ENCODE measurements around the gene SLC51A. TPM values are rescaled to one million over a fixed set of nuclear protein-coding genes. Genes with fewer than 3 reads are reported as not detected.
"Not testable (repeated sequence)": the region's sequence is repeated elsewhere in the genome, so short reads cannot be mapped to it uniquely, and the experiment has no call there.

The SLC51A gene
- total RNA-seq, 1 experiment from 2014 or later: not detected

DNA sequence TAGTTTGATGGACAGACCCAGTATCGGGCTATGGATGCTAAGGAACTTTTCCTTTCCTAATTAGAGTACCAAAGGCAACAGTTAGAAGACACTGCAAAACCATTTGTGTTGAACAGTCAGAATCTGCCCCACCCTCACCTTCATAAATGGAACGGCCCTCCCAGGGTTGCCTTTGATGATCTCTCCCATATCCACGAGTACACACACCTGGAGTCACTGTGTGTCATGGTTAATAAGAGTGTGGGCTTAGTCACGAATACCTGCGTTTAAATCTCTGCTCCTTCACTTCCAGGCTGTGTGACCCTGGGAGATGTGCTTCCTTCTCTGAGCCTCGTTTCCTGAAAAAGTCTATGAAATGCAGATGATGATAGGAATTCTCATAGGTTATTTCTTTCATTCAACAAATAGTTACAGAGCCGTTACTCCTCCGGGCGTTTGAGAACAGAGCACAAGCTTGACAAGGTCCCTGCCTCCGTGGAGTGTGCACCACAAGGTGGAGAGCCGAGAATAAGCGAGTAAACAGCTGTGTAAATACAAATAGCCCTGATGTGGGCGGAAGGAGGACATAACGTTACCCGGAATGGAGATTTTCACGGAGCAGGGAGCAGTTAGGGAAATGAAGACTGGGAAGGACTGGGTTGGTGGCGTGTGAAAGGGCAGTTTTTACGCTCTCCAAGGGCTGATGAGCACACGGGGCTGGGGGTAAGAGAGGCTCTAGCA, 6.7 kb downstream of the SLC51A start:
- H3K9me3 ChIP-seq: no peaks in the 10 kb centered on the region
- no peaks in the 10 kb centered on the region for H3K27me3 ChIP-seq
- no peaks in the 10 kb centered on the region for H3K36me3 ChIP-seq
- DNase-seq: no peak
- H3K4me3 ChIP-seq: no peak overlapping the region

DNA sequence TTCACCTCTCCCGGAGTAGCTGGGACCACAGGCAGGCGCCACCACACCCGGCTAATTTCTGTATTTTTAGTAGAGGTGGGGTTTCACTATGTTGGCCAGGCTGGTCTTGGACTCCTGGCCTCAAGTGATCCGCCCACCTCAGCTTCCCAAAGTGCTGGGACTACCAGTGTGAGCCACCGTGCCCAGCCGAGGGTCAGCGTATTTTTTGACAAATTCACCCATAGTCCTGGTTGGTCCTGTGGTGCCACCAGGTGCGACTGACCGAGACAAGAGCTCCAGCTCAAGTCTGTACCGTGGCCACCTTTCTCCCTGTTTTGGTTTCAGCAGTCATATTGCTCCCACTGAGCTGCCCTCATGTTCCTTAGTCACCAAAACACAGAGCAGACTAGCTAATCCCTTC, 8.8 kb downstream of the SLC51A start:
- no peaks in the 10 kb centered on the region for H3K9me3 ChIP-seq
- no peak overlapping the region for H3K4me3 ChIP-seq
- DNase-seq: no peak
- H3K27me3 ChIP-seq: no peaks in the 10 kb centered on the region
- H3K36me3 ChIP-seq: no peaks in the 10 kb centered on the region

DNA sequence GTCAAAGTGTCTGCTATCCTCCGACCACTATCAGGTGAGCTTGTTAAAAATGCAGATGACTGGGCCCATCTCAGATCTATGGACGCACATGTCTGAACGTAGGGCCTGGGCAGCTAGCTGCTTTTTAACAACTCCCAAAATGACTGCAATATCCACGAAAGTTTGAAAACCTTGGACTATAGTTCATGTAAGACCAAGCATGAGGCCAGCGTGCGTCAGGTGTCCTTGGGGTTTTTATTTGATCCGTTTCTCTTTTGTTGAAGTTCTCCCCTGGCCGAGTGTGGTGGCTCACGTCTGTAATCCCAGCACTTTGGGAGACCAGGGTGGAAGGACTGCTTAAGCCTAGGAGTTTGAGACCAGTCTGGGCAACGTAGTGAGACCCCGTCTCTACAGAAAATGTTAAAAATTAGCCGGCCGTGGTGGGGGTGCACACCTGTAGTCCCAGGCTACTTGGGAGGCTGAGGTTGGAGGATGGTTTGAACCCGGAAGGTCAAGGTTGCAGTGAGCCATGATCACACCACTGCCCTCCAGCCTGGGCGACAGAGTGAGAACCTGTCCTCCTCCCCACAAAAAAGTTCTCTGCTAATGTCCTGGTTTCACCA, 9.5 kb downstream of the SLC51A start:
- H3K9me3 ChIP-seq: no peaks in the 10 kb centered on the region
- no peaks in the 10 kb centered on the region for H3K36me3 ChIP-seq
- H3K4me3 ChIP-seq: no peak overlapping the region
- no peak for DNase-seq
- H3K27me3 ChIP-seq: no peaks in the 10 kb centered on the region

DNA sequence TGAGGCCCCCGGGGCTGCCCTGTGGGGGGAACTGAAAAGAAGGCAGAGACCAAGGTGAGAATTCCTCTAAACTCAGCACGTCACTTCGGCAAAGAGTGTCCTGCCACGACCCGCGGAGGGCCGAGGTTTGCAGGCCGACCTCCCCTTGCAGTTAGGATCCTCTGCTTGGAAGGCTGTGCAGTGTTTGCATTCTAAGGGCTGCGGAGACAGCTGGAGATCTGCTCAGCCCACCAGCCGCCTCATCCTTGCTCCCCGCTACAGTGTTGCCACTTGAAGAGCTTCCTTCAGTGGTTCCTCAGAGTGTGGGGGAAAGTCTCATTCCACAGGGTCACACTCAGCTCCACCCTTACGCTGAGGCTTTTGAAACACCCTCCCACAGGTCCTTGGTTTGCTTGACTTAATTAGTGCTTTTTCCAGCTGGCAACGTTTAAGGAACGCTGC, 10.8 kb downstream of the SLC51A start:
- no peak for DNase-seq
- Histone ChIP-seq H3K9me3 (no peaks in the 10 kb centered on the region), H3K4me3 (no peak overlapping the region), H3K36me3 (no peaks in the 10 kb centered on the region), H3K27me3 (no peaks in the 10 kb centered on the region)

DNA sequence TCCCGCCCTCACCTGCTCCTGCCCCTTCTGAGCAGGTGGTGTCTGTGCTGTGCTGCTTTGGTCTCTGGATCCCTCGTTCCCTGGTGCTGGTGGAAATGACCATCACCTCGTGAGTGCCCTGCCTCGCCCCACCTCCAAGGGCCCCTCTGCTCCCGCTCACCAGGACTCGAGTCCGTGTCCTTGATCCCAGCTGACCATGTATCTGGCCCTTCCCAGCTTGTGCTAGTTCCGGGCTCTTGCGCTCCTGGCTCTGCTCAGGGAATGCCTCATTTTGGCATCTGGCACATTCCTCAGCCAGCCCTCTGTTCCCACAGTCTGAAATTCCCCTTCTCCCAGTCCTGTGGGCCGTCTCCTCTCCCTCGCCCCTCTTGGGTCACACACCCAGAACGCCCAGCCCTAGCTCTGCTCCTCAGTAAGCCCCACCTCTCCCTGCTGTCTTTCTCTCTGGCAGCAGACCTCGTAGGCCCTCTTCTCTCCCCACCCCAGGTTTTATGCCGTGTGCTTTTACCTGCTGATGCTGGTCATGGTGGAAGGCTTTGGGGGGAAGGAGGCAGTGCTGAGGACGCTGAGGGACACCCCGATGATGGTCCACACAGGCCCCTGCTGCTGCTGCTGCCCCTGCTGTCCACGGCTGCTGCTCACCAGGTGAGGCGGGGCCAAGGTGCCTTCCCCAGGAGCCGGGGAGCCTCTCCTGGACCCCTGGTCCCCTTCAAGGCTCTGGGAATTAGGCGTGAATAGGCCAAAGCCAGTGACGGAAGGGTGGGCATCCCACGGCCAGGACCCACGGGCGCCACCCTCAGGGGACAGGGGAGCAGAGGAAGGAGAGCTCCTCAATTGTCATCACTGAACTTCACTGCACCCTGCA, 11.5 kb downstream of the SLC51A start:
- no peak overlapping the region for H3K4me3 ChIP-seq
- H3K9me3 ChIP-seq: no peaks in the 10 kb centered on the region
- no peak for DNase-seq
- H3K36me3 ChIP-seq: 0 out of 2 replicates have a peak, but pooled peaks cover under 1% of the 10 kb centered on the region
- H3K27me3 ChIP-seq: no peaks in the 10 kb centered on the region

DNA sequence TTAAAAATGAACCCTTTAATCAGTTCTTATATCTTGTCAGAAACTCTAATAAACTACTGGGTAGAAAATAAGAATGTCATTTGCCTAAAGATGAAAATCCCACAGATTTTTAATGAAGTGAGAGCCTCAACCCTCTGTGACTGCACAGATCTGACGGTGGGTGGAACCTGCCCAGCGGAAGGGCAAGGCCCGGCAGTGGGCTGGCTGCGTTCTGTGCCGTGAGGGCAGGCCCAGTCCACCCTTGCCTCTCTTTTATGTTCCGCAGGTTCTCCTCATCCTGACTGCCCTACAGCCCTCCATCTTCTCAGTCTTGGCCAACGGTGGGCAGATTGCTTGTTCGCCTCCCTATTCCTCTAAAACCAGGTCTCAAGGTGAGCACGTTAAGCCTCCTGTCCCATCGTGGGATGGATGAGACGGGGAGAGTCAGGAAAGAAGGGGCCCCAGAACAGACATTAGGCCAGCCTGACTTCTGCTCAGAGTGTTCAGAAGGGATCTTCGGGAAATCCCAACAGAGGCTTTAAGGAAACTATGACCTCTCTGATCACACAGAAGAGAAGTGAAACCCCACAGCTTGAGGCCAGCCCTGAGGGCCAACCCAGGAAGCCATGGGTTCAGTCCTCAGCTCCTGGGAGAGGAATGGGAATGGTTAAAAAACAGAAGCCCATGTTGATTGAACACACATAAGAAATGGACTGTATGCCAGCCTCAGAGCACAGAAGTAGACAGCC, 16.0 kb downstream of the SLC51A start:
- Histone ChIP-seq H3K36me3 (peaks cover 22% of the 10 kb centered on the region), H3K4me3 (no peak overlapping the region), H3K9me3 (no peaks in the 10 kb centered on the region), H3K27me3 (no peaks in the 10 kb centered on the region)
- no peak for DNase-seq

DNA sequence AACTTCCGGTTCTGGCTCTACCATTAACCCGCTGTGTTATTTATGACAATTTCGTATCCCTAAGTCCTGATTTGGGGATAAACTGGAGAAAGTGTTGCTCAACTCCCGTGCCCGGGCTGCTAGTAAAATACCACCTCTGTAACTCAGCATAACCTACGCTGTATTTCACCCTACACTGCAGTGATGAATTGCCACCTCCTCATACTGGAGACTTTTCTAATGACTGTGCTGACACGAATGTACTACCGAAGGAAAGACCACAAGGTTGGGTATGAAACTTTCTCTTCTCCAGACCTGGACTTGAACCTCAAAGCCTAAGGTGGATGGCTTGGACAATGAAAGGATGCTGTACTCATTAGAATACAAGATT, 16.5 kb downstream of the SLC51A start:
- H3K36me3 ChIP-seq: peaks cover 28% of the 10 kb centered on the region
- DNase-seq: no peak
- no peaks in the 10 kb centered on the region for H3K9me3 ChIP-seq
- H3K4me3 ChIP-seq: no peak overlapping the region
- H3K27me3 ChIP-seq: no peaks in the 10 kb centered on the region

DNA sequence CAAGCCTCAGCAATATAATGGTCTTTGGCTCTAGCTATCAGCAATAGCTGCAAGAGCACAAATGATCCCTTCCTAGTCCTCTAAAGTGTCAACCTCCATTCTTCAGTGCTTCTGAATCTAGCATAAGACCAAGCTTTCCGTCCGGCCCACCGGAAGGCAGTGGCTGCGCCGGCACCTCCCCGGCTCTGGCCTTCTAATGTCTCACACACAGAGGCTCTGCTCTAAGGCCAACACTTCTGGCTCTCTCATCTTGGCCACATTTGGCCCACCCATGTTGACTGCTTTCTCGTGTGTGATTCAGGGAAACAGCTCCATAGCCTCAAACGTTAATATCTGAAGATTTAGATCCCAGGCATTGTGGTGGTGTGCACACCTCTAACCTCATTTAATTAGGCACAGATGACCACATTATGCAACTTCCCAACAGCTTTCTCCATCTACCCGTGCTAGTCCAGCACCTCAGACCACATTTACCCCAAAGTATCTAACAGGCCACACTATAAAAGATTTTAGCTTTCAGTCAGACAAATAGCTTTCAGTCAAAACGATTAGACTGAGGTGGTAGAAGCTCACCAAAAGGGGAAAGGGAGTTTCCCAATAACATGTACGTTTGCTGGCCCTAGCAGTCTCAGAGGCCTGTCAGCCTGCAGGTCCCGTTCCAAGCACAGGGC, 19.3 kb downstream of the SLC51A start:
- no peaks in the 10 kb centered on the region for H3K9me3 ChIP-seq
- H3K27me3 ChIP-seq: no peaks in the 10 kb centered on the region
- no peak for DNase-seq
- no peak overlapping the region for H3K4me3 ChIP-seq
- H3K36me3 ChIP-seq: peaks cover 46% of the 10 kb centered on the region

DNA sequence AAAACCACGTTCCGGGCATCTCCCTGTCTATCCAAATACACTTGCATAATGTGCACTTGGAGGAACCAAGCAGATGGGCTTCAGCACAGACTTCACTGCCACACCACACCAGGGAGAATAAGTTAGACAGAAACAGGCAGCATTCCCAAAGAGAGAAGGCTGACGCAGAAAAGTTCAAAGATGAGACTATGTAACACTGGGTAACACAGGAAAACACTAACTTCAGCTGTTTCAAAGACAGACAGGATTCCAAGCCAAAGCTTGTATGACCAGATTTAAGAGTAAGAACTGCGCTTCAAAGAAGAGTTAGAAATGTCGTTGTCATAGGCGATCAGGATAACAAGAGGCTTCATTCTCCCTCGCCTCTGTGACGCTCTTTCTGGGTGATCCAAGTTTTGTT, 19.9 kb downstream of the SLC51A start:
- DNase-seq: no peak
- Histone ChIP-seq H3K9me3 (no peaks in the 10 kb centered on the region), H3K27me3 (no peaks in the 10 kb centered on the region), H3K4me3 (no peak overlapping the region), H3K36me3 (peaks cover 48% of the 10 kb centered on the region)

DNA sequence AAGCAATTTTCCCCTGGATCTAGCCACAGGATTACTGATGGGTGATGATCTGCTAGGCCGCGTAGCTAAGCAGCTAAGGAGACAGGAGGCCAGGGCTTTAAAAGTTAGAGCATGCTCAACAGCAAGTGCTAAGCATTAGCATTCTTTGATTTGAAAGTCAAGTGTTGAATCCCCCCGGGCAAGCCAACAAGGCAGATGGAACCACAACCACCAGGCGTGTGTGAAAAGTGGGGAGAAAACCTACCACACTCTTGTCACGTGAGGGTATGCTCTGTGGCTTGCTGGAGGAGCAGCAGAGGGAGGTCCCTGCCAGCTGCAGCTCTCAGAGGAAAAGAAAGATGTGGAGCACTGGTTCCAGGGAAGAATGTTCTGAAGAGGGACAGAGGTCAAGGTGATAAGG, 20.9 kb downstream of the SLC51A start:
- Histone ChIP-seq H3K4me3 (no peak overlapping the region), H3K36me3 (peaks cover 57% of the 10 kb centered on the region), H3K27me3 (no peaks in the 10 kb centered on the region), H3K9me3 (no peaks in the 10 kb centered on the region)
- DNase-seq: no peak

DNA sequence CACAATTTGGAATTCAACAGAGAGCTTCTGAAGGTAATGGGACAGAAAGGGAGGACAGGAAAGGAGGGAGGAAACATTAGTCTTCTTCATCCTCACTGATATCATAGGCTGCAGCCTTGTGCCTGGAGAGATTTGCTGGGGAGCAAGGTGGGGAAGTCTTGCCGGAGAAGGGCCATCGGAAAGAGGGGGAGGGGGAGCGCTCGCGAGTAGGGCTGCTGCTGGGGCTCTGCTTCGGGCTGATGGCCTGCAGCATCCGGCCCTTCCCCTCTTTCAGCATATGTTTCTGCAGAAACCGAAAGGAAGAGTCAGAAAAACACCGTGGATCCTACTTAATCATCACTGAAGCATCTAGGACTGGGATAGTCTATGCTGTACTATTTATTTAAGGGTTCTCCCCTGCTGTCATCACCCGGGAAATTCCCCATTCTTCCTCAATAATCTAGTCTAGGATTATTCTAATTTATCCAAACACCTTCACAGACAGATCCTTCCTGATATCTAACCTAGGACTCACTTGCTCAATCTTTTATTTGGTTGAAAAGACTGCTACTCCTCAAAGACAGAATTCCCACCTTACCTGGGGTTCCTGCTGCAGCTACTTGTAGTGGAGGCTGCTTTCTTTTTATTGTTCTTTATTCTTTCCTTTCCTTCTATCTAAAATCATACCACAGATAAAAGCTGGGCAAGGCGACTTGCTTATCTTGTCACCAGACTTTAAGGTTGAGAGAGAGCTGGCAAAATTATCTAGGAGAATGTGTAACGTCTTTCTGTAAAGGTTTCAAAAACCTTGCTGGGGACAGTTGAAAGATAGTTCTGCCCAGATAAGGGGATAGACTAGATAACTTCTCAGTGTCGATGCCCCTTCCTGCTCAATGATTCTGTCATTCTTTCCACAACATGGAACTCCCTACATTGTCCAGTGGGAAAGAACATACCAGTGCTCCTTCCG, 22.6 kb downstream of the SLC51A start:
- no peak overlapping the region for H3K4me3 ChIP-seq
- peaks cover 59% of the 10 kb centered on the region for H3K36me3 ChIP-seq
- no peaks in the 10 kb centered on the region for H3K27me3 ChIP-seq
- no peak for DNase-seq
- no peaks in the 10 kb centered on the region for H3K9me3 ChIP-seq

DNA sequence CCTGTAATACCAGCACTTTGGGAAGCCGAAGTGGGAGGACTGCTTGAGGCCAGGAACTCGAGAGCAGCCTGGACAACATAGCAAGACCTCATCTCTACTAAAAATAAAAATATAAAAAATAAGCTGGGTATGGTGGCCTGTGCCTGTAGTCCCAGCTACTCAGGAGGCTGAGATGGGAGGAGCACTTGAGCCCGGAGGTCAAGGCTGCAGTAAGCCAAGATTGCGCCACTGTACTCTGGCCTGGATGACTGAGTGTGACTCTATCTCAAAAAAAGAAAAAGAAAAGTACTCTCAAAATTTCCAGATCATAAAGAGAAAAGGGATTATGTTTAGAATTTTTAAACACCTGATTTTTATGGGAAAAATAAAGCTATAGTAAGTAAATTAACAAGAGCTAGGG, 24.1 kb downstream of the SLC51A start:
- DNase-seq: no peak
- Histone ChIP-seq H3K27me3 (no peaks in the 10 kb centered on the region), H3K9me3 (no peaks in the 10 kb centered on the region), H3K4me3 (no peak overlapping the region), H3K36me3 (peaks cover 59% of the 10 kb centered on the region)

DNA sequence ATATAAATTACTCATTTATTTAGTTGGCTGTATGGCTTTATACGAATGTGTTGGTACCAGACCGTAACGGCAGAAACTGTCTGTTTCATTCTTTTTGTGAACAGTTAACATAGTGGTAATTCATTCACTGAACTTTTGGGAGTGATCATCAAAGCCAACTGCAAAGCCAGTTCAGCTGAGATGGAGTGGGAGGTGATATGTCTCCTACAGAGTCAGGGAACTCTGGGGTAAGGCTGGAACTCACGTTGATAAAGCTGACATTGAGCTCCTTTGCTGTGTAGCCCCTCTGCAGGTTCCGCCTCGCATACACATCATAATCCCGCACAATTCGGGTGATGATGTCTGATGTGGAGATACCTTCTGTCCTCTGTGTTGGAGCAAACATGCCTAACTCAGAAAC, 25.4 kb downstream of the SLC51A start:
- H3K27me3 ChIP-seq: no peaks in the 10 kb centered on the region
- DNase-seq: no peak
- H3K9me3 ChIP-seq: no peaks in the 10 kb centered on the region
- H3K4me3 ChIP-seq: no peak overlapping the region
- peaks cover 59% of the 10 kb centered on the region for H3K36me3 ChIP-seq

DNA sequence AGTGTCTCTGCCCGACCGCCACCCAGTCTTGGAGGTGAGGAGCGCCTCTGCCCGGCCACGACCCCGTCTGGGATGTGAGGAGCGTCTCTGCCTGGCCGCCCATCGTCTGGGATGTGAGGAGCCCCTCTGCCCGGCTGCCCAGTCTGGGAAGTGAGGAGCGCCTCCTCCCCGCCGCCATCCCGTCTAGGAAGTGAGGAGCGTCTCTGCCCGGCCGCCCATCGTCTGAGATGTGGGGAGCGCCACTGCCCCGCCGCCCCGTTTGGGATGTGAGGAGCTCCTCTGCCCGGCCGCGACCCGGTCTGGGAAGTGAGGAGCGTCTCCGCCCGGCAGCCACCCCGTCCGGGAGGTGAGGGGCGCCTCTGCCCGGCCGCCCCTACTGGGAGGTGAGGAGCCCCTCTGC, 27.8 kb downstream of the SLC51A start:
- not testable (repeated sequence) for H3K9me3 ChIP-seq, H3K27me3 ChIP-seq, H3K4me3 ChIP-seq, DNase-seq
- H3K36me3 ChIP-seq: peaks cover 48% of the 10 kb centered on the region

DNA sequence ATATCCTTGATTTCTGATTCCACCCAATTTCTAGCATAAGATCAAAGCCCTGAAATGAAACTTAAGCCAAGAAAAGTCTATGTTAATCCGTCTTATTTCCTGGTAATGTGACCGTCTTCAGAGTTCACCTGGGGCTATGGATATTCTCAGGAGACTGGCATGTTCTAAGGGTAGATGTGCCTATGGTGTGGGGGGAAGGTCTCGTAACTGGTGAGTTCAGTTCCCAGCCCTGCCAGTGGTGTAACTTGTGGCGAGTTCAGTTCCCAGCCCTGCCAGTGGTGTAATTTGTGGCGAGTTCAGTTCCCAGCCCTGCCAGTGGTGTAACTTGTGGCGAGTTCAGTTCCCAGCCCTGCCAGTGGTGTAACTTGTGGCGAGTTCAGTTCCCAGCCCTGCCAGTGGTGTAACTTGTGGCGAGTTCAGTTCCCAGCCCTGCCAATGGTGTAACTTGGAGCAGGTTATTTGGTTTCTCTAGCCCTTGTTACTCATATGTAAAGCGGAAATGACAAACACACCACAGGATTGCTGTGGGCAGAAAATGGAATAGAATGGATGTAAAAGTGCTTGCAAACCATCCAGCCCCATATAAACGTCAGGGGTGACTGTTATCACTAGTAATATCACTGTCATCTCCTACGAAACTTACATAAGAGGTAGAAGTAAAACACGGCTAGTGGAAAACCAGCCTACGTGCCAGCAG, 30.4 kb downstream of the SLC51A start:
- H3K27me3 ChIP-seq: no peaks in the 10 kb centered on the region
- H3K9me3 ChIP-seq: no peaks in the 10 kb centered on the region
- DNase-seq: no peak
- H3K4me3 ChIP-seq: no peak overlapping the region
- H3K36me3 ChIP-seq: peaks cover 43% of the 10 kb centered on the region

Measured in MG63 (cell line).